ENCODE measurements around the gene PLCL2. TPM values are rescaled to one million over a fixed set of nuclear protein-coding genes. Genes with fewer than 3 reads are reported as not detected.

Gene PLCL2
- total and polyA plus RNA-seq, 2 donors (not counting 3 experiments of a cell fraction or from before 2014, with no cell fraction given) = 2.3 to 10.7 TPM

GRCh38 chr3:17088017-17088416, 203.3 kb downstream of the PLCL2 start:
- ChIA-PET CTCF (no interaction called here), POLR2A (no interaction called here)
- H3K27me3 ChIP-seq (ENCODE audit: control insufficient read depth in 2 of 2, insufficient read depth in 2 of 2, low read length in 2 of 2) = no peaks in the 10 kb centered on the region
- no peak overlapping the region for H3K4me3 ChIP-seq (replicated peaks in 1 of 3; ENCODE audit: insufficient read depth in 1 of 3, low read depth in 1 of 3, low read length in 3 of 3)
- DNase-seq (ENCODE audit: low read depth, low spot score) (no peak), FAIRE-seq (no peak)
- H2AFZ ChIP-seq (ENCODE audit: low read depth, low read length) = no peak overlapping the region
- no TSS peak for BruUV-seq (replicated peaks)
- no peaks in the 10 kb centered on the region for H3K4me1 ChIP-seq (ENCODE audit: control insufficient read depth, extremely low read depth, insufficient read depth, low read length)
- H3K9me1 ChIP-seq (replicated peaks; ENCODE audit: control insufficient read depth, extremely low read depth, insufficient read depth, low read length) = no peaks in the 10 kb centered on the region
- H3K9ac ChIP-seq (replicated peaks; ENCODE audit: extremely low read depth, insufficient read depth, low read length) = no peak overlapping the region
- no peak overlapping the region for H3K27ac ChIP-seq (ENCODE audit: insufficient read depth, low read depth, low read length)
- H4K20me1 ChIP-seq (replicated peaks; ENCODE audit: control insufficient read depth, extremely low read depth, insufficient read depth, low read length) = no peaks in the 10 kb centered on the region
- no peaks in the 10 kb centered on the region for H3K79me2 ChIP-seq (ENCODE audit: control insufficient read depth, insufficient read depth, low read length)
- H3K36me3 ChIP-seq (ENCODE audit: control insufficient read depth in 2 of 2, extremely low read depth in 1 of 2, insufficient read depth in 2 of 2, low read length in 2 of 2) = no peaks in the 10 kb centered on the region
- intact Hi-C loops (cut with micrococcal nuclease) (no loop called here), dilution Hi-C loops (cut with MboI; ENCODE audit: extremely low pct_ligation_motif_present, low sequenced_read_pairs) (no loop called here)
- TF ChIP-seq JUN (IDR thresholded peaks at IDR 0.05; ENCODE audit: borderline replicate concordance, insufficient read depth, insufficient read length, low read depth) = no peak
- TF ChIP-seq POLR2AphosphoS5 (IDR thresholded peaks at IDR 0.05; ENCODE audit: insufficient read depth, low read depth, low read length) = no peak
- no peak for TF ChIP-seq EZH2 (IDR thresholded peaks at IDR 0.05; ENCODE audit: borderline replicate concordance, low read depth, low read length, severe bottlenecking)
- no peak for TF ChIP-seq FOS (IDR thresholded peaks at IDR 0.05; ENCODE audit: borderline replicate concordance, insufficient read depth, low read length)
- no peak for TF ChIP-seq GATA2 (IDR thresholded peaks at IDR 0.05; ENCODE audit: insufficient read depth, insufficient read length, low read depth, low read length)
- no peaks in the 10 kb centered on the region for H3K9me3 ChIP-seq (replicated peaks; ENCODE audit: control insufficient read depth, insufficient read depth, low read length)
- H3K4me2 ChIP-seq (ENCODE audit: insufficient read depth, low read length) = no peak overlapping the region

DNA sequence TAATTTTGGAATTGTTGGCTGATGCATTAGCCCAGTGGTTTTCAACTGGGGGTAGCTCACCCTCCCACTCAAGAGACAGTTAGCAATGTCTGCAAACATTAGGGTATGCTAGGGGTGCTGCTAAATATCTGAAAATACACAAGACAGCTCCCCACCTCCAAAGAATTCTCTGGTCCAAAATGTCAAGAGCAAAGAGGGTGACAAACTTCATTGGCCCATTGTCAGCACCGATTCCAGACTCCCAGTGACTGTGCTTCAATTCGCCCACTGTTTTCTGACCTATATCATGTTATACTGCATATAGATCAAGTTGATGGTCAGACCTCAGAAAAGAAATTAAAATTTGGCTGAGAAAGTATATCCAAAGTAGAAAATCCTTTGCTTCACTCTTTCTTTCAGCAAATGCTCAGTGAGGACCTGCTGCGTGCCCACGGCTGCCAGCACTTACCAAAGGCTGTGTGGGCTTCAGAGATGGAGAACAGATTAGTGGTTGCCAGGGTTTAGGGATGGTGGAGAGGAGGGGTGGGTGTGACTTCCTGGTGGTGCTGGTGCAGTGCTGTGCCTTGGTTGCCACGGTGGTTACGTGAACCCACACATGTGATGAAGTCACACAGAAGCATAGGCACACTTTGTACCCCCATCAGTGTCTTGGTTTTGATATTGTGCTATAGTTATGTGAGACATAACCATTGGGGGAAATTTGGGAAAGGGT, 204.0 kb downstream of the PLCL2 start:
- H3K9me1 ChIP-seq (replicated peaks; ENCODE audit: control insufficient read depth, extremely low read depth, insufficient read depth, low read length) = no peaks in the 10 kb centered on the region
- ChIA-PET CTCF (no interaction called here), POLR2A (no interaction called here)
- BruUV-seq (replicated peaks) = no TSS peak
- no peaks in the 10 kb centered on the region for H3K4me1 ChIP-seq (ENCODE audit: control insufficient read depth, extremely low read depth, insufficient read depth, low read length)
- no peaks in the 10 kb centered on the region for H3K79me2 ChIP-seq (ENCODE audit: control insufficient read depth, insufficient read depth, low read length)
- no peaks in the 10 kb centered on the region for H4K20me1 ChIP-seq (replicated peaks; ENCODE audit: control insufficient read depth, extremely low read depth, insufficient read depth, low read length)
- TF ChIP-seq POLR2AphosphoS5 (IDR thresholded peaks at IDR 0.05; ENCODE audit: insufficient read depth, low read depth, low read length) (no peak), FOS (IDR thresholded peaks at IDR 0.05; ENCODE audit: borderline replicate concordance, insufficient read depth, low read length) (no peak), MYC (IDR thresholded peaks at IDR 0.05; ENCODE audit: low read depth, low read length) (no peak), POLR2A (IDR thresholded peaks at IDR 0.05; ENCODE audit: low read depth, low read length) (no peak), GATA2 (IDR thresholded peaks at IDR 0.05; ENCODE audit: insufficient read depth, insufficient read length, low read depth, low read length) (no peak)
- TF ChIP-seq, protein P1, sequence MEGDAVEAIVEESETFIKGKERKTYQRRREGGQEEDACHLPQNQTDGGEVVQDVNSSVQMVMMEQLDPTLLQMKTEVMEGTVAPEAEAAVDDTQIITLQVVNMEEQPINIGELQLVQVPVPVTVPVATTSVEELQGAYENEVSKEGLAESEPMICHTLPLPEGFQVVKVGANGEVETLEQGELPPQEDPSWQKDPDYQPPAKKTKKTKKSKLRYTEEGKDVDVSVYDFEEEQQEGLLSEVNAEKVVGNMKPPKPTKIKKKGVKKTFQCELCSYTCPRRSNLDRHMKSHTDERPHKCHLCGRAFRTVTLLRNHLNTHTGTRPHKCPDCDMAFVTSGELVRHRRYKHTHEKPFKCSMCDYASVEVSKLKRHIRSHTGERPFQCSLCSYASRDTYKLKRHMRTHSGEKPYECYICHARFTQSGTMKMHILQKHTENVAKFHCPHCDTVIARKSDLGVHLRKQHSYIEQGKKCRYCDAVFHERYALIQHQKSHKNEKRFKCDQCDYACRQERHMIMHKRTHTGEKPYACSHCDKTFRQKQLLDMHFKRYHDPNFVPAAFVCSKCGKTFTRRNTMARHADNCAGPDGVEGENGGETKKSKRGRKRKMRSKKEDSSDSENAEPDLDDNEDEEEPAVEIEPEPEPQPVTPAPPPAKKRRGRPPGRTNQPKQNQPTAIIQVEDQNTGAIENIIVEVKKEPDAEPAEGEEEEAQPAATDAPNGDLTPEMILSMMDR (IDR thresholded peaks at IDR 0.05; ENCODE audit: extremely low read depth in 1 of 2, insufficient read depth in 1 of 2, low read depth in 1 of 2, low read length in 2 of 2) = no peak
- TF ChIP-seq, protein P2, sequence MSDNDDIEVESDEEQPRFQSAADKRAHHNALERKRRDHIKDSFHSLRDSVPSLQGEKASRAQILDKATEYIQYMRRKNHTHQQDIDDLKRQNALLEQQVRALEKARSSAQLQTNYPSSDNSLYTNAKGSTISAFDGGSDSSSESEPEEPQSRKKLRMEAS (IDR thresholded peaks at IDR 0.05; ENCODE audit: insufficient read depth, insufficient read length) = no peak
- no peaks in the 10 kb centered on the region for H3K9me3 ChIP-seq (replicated peaks; ENCODE audit: control insufficient read depth, insufficient read depth, low read length)
- no peak overlapping the region for H3K4me3 ChIP-seq (replicated peaks in 1 of 3; ENCODE audit: insufficient read depth in 1 of 3, low read depth in 1 of 3, low read length in 3 of 3)
- H3K27me3 ChIP-seq (ENCODE audit: control insufficient read depth in 2 of 2, insufficient read depth in 2 of 2, low read length in 2 of 2) = no peaks in the 10 kb centered on the region
- intact Hi-C loops (cut with micrococcal nuclease) (no loop called here), dilution Hi-C loops (cut with MboI; ENCODE audit: extremely low pct_ligation_motif_present, low sequenced_read_pairs) (no loop called here)
- H2AFZ ChIP-seq (ENCODE audit: low read depth, low read length) = no peak overlapping the region
- no peak for FAIRE-seq
- H3K36me3 ChIP-seq (ENCODE audit: control insufficient read depth in 2 of 2, extremely low read depth in 1 of 2, insufficient read depth in 2 of 2, low read length in 2 of 2) = no peaks in the 10 kb centered on the region
- DNase-seq (ENCODE audit: low read depth, low spot score) = no peak
- H3K9ac ChIP-seq (replicated peaks; ENCODE audit: extremely low read depth, insufficient read depth, low read length) = no peak overlapping the region
- no peak overlapping the region for H3K27ac ChIP-seq (ENCODE audit: insufficient read depth, low read depth, low read length)
- no peak overlapping the region for H3K4me2 ChIP-seq (ENCODE audit: insufficient read depth, low read length)
